Measurements from ENCODE around the gene CLCN6. TPM values are rescaled to one million over a fixed set of nuclear protein-coding genes. Genes with fewer than 3 reads are reported as not detected.

Gene CLCN6
- total and polyA plus RNA-seq, 2 donors (not counting 1 experiment from before 2014, with no cell fraction given), result 35.0 to 99.8 TPM

DNA sequence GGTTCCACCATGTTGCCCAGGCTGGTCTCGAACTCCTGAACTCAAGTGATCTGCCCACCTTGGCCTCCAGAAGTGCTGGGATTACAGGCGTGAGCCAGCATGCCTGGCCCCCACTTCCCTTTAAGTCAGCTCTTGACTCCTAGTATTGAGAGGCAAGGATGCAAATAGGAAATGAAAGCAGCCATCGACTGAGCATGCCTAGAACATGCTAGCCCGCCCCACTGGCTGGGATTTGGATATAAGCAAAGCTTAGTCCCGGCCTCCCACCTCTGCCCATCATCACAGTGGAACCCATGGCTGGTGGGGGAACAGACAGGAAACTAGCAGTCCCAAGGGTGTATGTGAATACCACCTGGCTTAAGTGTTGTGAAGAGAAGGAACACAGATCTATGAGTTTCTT lies 33.5 kb upstream of the CLCN6 start:
- H3K4me1 Mint-ChIP-seq, result peaks cover 3% of the 10 kb centered on the region
- POLR2A ChIA-PET, result no interaction called here
- no peaks in the 10 kb centered on the region for H3K27me3 ChIP-seq (replicated peaks in 1 of 4; ENCODE audit: control extremely low read depth in 1 of 4, control insufficient read depth in 3 of 4, insufficient read depth in 4 of 4, low read length in 3 of 4)
- H3K27ac ChIP-seq (ENCODE audit: low read length in 2 of 2), result no peak overlapping the region
- no peaks in the 10 kb centered on the region for H3K4me1 ChIP-seq (ENCODE audit: control insufficient read depth in 2 of 2, insufficient read depth in 2 of 2, low read length in 2 of 2)
- no peaks in the 10 kb centered on the region for H3K36me3 ChIP-seq (replicated peaks in 1 of 2; ENCODE audit: control extremely low read depth in 1 of 2, control insufficient read depth in 1 of 2, extremely low read depth in 1 of 2, insufficient read depth in 2 of 2, low read length in 1 of 2)
- no peak overlapping the region for H3K4me2 ChIP-seq (replicated peaks; ENCODE audit: low read depth, low read length, poor library complexity, severe bottlenecking)
- no peaks in the 10 kb centered on the region for H4K20me1 ChIP-seq (ENCODE audit: control insufficient read depth, insufficient read depth, low read length, poor library complexity, severe bottlenecking)
- peaks cover 6% of the 10 kb centered on the region for H3K27me3 Mint-ChIP-seq
- CTCF ChIA-PET, result no interaction called here
- no peaks in the 10 kb centered on the region for H3K79me2 ChIP-seq (ENCODE audit: control insufficient read depth, insufficient read depth, low read length)
- H3K9me3 ChIP-seq (ENCODE audit: control extremely low read depth in 1 of 3, control insufficient read depth in 2 of 3, insufficient read depth in 1 of 3, low read length in 2 of 3), result no peaks in the 10 kb centered on the region
- no peaks in the 10 kb centered on the region for H3K9me3 Mint-ChIP-seq (ENCODE audit: insufficient read depth)
- no peak overlapping the region for H3K9ac ChIP-seq (ENCODE audit: low read length)
- ATAC-seq (ENCODE audit: low read depth), result no peak
- no peak overlapping the region for H3K4me3 ChIP-seq (ENCODE audit: control extremely low read depth in 1 of 5, extremely low read depth in 1 of 5, insufficient read depth in 1 of 5, low read depth in 2 of 5, low read length in 4 of 5)
- no peak for TF ChIP-seq EZH2 (IDR thresholded peaks at IDR 0.05; ENCODE audit: borderline replicate concordance, insufficient read depth, low read depth, low read length, poor library complexity, severe bottlenecking)
- TF ChIP-seq, protein P1, sequence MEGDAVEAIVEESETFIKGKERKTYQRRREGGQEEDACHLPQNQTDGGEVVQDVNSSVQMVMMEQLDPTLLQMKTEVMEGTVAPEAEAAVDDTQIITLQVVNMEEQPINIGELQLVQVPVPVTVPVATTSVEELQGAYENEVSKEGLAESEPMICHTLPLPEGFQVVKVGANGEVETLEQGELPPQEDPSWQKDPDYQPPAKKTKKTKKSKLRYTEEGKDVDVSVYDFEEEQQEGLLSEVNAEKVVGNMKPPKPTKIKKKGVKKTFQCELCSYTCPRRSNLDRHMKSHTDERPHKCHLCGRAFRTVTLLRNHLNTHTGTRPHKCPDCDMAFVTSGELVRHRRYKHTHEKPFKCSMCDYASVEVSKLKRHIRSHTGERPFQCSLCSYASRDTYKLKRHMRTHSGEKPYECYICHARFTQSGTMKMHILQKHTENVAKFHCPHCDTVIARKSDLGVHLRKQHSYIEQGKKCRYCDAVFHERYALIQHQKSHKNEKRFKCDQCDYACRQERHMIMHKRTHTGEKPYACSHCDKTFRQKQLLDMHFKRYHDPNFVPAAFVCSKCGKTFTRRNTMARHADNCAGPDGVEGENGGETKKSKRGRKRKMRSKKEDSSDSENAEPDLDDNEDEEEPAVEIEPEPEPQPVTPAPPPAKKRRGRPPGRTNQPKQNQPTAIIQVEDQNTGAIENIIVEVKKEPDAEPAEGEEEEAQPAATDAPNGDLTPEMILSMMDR (IDR thresholded peaks at IDR 0.05), result no peak
- intact Hi-C loops (cut with micrococcal nuclease), result no loop called here
- 71% methylated on average over 2 of the region's 5 CpGs for WGBS (ENCODE audit: insufficient coverage)
- DNase-seq, result no peak
- H3K4me3 Mint-ChIP-seq, result no peak overlapping the region
- H2AFZ ChIP-seq (ENCODE audit: insufficient read depth, low read depth, low read length, poor library complexity, severe bottlenecking), result no peak overlapping the region
- no peak overlapping the region for H3K27ac Mint-ChIP-seq

DNA sequence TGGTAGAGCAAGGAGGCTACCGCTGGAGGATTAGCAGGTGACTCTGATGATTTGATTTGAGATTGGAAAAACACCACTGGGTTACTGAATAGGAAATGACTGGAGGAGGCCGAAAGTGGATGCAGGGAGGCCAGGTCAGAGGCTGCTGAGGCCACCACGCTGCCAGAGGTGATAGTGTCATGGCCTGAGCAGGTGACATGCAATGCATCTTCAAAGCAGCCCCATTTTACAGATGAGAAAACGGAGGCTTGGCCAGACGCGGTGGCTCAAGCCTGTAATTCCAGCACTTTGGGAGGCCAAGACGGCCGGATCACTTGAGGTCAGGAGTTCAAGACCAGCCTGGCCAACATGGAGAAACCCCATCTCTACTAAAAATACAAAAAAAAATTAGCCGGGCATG lies 31.2 kb upstream of the CLCN6 start:
- 88% methylated on average over 7 of the region's 9 CpGs for WGBS (ENCODE audit: insufficient coverage)
- POLR2A ChIA-PET, result no interaction called here
- no peaks in the 10 kb centered on the region for H3K9me3 Mint-ChIP-seq (ENCODE audit: insufficient read depth)

More for the DNA sequence above, 31.2 kb upstream of the CLCN6 start:
- no peak overlapping the region for H2AFZ ChIP-seq (ENCODE audit: insufficient read depth, low read depth, low read length, poor library complexity, severe bottlenecking)
- intact Hi-C loops (cut with micrococcal nuclease), result no loop called here
- H4K20me1 ChIP-seq (ENCODE audit: control insufficient read depth, insufficient read depth, low read length, poor library complexity, severe bottlenecking), result no peaks in the 10 kb centered on the region
- DNase-seq (no peak), ATAC-seq (ENCODE audit: low read depth) (no peak)
- H3K27ac ChIP-seq (ENCODE audit: low read length in 2 of 2), result no peak overlapping the region
- CTCF ChIA-PET, result no interaction called here
- no peaks in the 10 kb centered on the region for H3K27me3 ChIP-seq (replicated peaks in 1 of 4; ENCODE audit: control extremely low read depth in 1 of 4, control insufficient read depth in 3 of 4, insufficient read depth in 4 of 4, low read length in 3 of 4)
- H3K79me2 ChIP-seq (ENCODE audit: control insufficient read depth, insufficient read depth, low read length), result no peaks in the 10 kb centered on the region
- no peaks in the 10 kb centered on the region for H3K4me1 ChIP-seq (ENCODE audit: control insufficient read depth in 2 of 2, insufficient read depth in 2 of 2, low read length in 2 of 2)
- peaks cover 6% of the 10 kb centered on the region for H3K27me3 Mint-ChIP-seq
- TF ChIP-seq EZH2 (IDR thresholded peaks at IDR 0.05; ENCODE audit: borderline replicate concordance, insufficient read depth, low read depth, low read length, poor library complexity, severe bottlenecking), result no peak
- TF ChIP-seq, protein P1 (IDR thresholded peaks at IDR 0.05), result no peak
- H3K9ac ChIP-seq (ENCODE audit: low read length), result no peak overlapping the region
- H3K4me3 Mint-ChIP-seq, result no peak overlapping the region
- no peak overlapping the region for H3K4me3 ChIP-seq (ENCODE audit: control extremely low read depth in 1 of 5, extremely low read depth in 1 of 5, insufficient read depth in 1 of 5, low read depth in 2 of 5, low read length in 4 of 5)
- H3K9me3 ChIP-seq (ENCODE audit: control extremely low read depth in 1 of 3, control insufficient read depth in 2 of 3, insufficient read depth in 1 of 3, low read length in 2 of 3), result no peaks in the 10 kb centered on the region
- H3K27ac Mint-ChIP-seq, result no peak overlapping the region
- no peaks in the 10 kb centered on the region for H3K36me3 ChIP-seq (replicated peaks in 1 of 2; ENCODE audit: control extremely low read depth in 1 of 2, control insufficient read depth in 1 of 2, extremely low read depth in 1 of 2, insufficient read depth in 2 of 2, low read length in 1 of 2)
- H3K4me2 ChIP-seq (replicated peaks; ENCODE audit: low read depth, low read length, poor library complexity, severe bottlenecking), result no peak overlapping the region
- H3K4me1 Mint-ChIP-seq, result peaks cover 3% of the 10 kb centered on the region

Data from B cell (primary cell).